ENCODE data around the gene GRM2.

GRCh38 chr3:51747840-51748239, 41.0 kb downstream of the GRM2 start:
- TF ChIP-seq, protein P1, sequence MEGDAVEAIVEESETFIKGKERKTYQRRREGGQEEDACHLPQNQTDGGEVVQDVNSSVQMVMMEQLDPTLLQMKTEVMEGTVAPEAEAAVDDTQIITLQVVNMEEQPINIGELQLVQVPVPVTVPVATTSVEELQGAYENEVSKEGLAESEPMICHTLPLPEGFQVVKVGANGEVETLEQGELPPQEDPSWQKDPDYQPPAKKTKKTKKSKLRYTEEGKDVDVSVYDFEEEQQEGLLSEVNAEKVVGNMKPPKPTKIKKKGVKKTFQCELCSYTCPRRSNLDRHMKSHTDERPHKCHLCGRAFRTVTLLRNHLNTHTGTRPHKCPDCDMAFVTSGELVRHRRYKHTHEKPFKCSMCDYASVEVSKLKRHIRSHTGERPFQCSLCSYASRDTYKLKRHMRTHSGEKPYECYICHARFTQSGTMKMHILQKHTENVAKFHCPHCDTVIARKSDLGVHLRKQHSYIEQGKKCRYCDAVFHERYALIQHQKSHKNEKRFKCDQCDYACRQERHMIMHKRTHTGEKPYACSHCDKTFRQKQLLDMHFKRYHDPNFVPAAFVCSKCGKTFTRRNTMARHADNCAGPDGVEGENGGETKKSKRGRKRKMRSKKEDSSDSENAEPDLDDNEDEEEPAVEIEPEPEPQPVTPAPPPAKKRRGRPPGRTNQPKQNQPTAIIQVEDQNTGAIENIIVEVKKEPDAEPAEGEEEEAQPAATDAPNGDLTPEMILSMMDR (IDR thresholded peaks at IDR 0.05) = no peak
- no peak for TF ChIP-seq POLR2A (IDR thresholded peaks at IDR 0.05)

Data from suprapubic skin (tissue), 3 donors.